Neural crest cell (in vitro differentiated cells): Measurements from ENCODE around the gene FBN2. TPM values are rescaled to one million over a fixed set of nuclear protein-coding genes. Genes with fewer than 3 reads are reported as not detected.

Experiments used
- DNase-seq: peaks from one replicate; pipeline ENCODE4 v3.0.0; 2021; ENCODE audit warnings: low read depth, mixed read lengths, low spot score
- H3K27ac Mint-ChIP-seq: one replicate; pipeline ENCODE4 v1.8.0; 2021; ENCODE audit warnings: mild to moderate bottlenecking, mixed read lengths; ENCODE audit not compliant: unreplicated experiment
- H3K27me3 Mint-ChIP-seq: 2 replicates; pipeline ENCODE4 v1.8.0; 2021; ENCODE audit warnings: low read depth, mild to moderate bottlenecking, mixed read lengths
- H3K36me3 Mint-ChIP-seq: 2 replicates; pipeline ENCODE4 v1.8.0; 2021; ENCODE audit warnings: low read depth, mild to moderate bottlenecking, mixed read lengths
- H3K4me1 Mint-ChIP-seq: 2 replicates; pipeline ENCODE4 v1.8.0; 2021; ENCODE audit warnings: mixed read lengths
- H3K4me3 Mint-ChIP-seq: one replicate; pipeline ENCODE4 v1.8.0; 2021; ENCODE audit warnings: mild to moderate bottlenecking, mixed read lengths
- H3K9me3 Mint-ChIP-seq: 2 replicates; pipeline ENCODE4 v1.8.0; 2021; ENCODE audit warnings: mixed read lengths
- total RNA-seq: library from RNA; stranded (reverse); gene quantifications from 2 replicates; pipeline ENCODE4 v1.2.1, GENCODE V29; 2021
- TF ChIP-seq, protein P1 (sequence below): fragments of 200-600 bp; sonication (generic); conservative IDR thresholded peaks from 2 replicates; pipeline ENCODE4 v1.5.0; 2021; ENCODE audit warnings: antibody characterized with exemption, mild to moderate bottlenecking

The FBN2 gene
- total RNA-seq, 1 donor from 2014 or later: 58.3 TPM

DNA sequence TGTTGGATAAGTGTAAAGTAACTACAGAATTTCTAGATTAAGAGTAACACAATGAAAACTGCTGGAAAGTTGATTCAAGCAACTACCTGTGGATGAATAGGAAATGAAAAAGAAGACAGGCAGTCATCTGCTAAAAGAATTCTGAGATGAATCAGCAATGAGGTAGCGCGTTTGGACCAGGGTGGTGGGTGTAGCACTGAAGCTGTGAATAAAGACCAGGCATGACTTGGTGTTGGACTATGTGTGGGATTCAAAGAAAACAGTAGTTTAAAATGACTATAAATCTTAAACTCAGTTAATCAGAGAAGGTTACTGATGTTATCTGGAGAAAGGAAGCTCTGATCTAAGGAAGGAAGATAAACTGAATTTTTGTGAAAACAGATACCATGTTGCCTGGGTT is 159.8 kb downstream of the FBN2 start:
- H3K9me3 Mint-ChIP-seq: no peaks in the 10 kb centered on the region
- no peak for DNase-seq
- peak overlapping the region; percentile 53 for H3K27ac Mint-ChIP-seq
- TF ChIP-seq, protein P1, sequence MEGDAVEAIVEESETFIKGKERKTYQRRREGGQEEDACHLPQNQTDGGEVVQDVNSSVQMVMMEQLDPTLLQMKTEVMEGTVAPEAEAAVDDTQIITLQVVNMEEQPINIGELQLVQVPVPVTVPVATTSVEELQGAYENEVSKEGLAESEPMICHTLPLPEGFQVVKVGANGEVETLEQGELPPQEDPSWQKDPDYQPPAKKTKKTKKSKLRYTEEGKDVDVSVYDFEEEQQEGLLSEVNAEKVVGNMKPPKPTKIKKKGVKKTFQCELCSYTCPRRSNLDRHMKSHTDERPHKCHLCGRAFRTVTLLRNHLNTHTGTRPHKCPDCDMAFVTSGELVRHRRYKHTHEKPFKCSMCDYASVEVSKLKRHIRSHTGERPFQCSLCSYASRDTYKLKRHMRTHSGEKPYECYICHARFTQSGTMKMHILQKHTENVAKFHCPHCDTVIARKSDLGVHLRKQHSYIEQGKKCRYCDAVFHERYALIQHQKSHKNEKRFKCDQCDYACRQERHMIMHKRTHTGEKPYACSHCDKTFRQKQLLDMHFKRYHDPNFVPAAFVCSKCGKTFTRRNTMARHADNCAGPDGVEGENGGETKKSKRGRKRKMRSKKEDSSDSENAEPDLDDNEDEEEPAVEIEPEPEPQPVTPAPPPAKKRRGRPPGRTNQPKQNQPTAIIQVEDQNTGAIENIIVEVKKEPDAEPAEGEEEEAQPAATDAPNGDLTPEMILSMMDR: no peak
- H3K36me3 Mint-ChIP-seq: peaks cover 7% of the 10 kb centered on the region
- H3K4me3 Mint-ChIP-seq: no peak overlapping the region
- H3K4me1 Mint-ChIP-seq: peaks cover 6% of the 10 kb centered on the region
- H3K27me3 Mint-ChIP-seq: no peaks in the 10 kb centered on the region

- Mint-ChIP-seq H3K9me3 (no peaks in the 10 kb centered on the region), H3K4me3 (no peak overlapping the region), H3K27ac (no peak overlapping the region), H3K36me3 (peaks cover 7% of the 10 kb centered on the region), H3K4me1 (peaks cover 6% of the 10 kb centered on the region), H3K27me3 (no peaks in the 10 kb centered on the region)
- TF ChIP-seq, protein P1: no peak
- DNase-seq: no peak
Measured at GRCh38 chr5:128376577-128376976, 161.5 kb downstream of the FBN2 start.

DNA sequence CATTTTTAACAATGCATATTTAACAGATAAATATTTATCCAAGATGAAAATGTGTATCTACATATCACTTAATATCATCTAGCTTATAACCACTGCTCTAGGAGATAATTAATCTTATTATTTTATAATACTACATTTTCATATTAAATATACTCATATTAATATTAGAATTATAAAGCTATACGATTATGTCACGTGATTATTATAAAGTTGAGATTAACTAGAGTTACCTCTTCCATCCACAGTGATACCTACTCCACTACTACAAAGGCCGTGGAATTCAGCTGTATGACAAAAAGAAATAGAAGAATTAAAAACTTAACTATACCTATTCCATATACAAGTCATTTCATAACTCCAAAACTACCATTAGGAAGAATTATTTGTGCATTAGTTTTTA is 171.9 kb downstream of the FBN2 start:
- H3K4me1 Mint-ChIP-seq: peaks cover 8% of the 10 kb centered on the region
- TF ChIP-seq, protein P1: no peak
- H3K9me3 Mint-ChIP-seq: no peaks in the 10 kb centered on the region
- H3K4me3 Mint-ChIP-seq: no peak overlapping the region
- peaks cover 6% of the 10 kb centered on the region for H3K36me3 Mint-ChIP-seq
- H3K27me3 Mint-ChIP-seq: no peaks in the 10 kb centered on the region
- no peak overlapping the region for H3K27ac Mint-ChIP-seq
- no peak for DNase-seq

DNA sequence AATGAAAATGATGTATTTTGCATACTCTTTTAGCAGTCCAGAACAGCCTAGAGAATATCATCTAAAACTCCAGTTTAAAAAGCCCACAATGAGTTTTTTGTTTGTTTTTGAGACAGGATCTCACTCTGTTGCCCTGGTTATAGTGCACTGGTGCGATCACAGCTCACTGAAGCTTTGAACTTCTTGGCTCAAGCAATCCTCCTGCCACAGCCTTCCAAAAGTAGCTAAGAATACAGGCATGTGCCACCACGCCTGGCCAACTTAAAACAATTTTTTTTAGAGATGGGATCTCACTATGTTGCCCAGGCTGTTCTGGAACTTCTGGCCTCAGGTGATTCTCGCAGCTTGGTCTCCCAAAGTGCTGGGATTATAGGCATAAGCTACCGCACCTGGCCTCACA is 175.7 kb downstream of the FBN2 start:
- H3K4me3 Mint-ChIP-seq: no peak overlapping the region
- H3K27me3 Mint-ChIP-seq: no peaks in the 10 kb centered on the region
- TF ChIP-seq, protein P1: no peak
- H3K9me3 Mint-ChIP-seq: no peaks in the 10 kb centered on the region
- DNase-seq: no peak
- no peaks in the 10 kb centered on the region for H3K36me3 Mint-ChIP-seq
- H3K4me1 Mint-ChIP-seq: peaks cover 31% of the 10 kb centered on the region
- peak overlapping the region; percentile 67 for H3K27ac Mint-ChIP-seq

- peaks cover 19% of the 10 kb centered on the region for H3K36me3 Mint-ChIP-seq
- H3K4me3 Mint-ChIP-seq: no peak overlapping the region
- no peaks in the 10 kb centered on the region for H3K9me3 Mint-ChIP-seq
- H3K27ac Mint-ChIP-seq: no peak overlapping the region
- TF ChIP-seq, protein P1: no peak
- no peak for DNase-seq
- H3K4me1 Mint-ChIP-seq: peaks cover 37% of the 10 kb centered on the region
- H3K27me3 Mint-ChIP-seq: no peaks in the 10 kb centered on the region
Measured at GRCh38 chr5:128358826-128359225, 179.2 kb downstream of the FBN2 start.

DNA sequence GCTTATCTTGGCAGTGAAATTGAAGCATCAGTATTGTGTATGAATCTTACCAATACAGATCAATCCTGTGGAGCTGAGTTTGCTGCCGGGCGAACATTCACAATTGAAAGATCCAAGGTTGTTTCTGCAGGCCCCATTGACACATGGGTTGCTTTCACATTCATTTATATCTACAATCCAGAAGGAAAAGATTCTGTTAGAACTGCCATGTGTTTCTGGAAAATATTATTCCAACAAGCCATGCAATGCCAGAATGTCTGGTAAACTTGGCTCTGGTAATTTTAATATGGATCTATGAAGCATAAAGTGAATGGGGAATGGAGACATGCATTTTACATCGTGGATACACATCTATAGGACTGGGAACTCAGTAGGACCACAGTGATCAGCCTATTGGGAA is 180.8 kb downstream of the FBN2 start:
- DNase-seq: no peak
- Mint-ChIP-seq H3K27me3 (no peaks in the 10 kb centered on the region), H3K36me3 (peaks cover 19% of the 10 kb centered on the region), H3K27ac (no peak overlapping the region), H3K4me3 (no peak overlapping the region), H3K4me1 (peaks cover 37% of the 10 kb centered on the region), H3K9me3 (no peaks in the 10 kb centered on the region)
- TF ChIP-seq, protein P1: no peak
